NCI-H1092 treated with DMSO at 0.1 percent for 48 hours (cell line): ENCODE measurements around the gene C1RL.
A peak's percentile ranks its signal among the peaks of the same experiment; 100 is the strongest.

Experiments used
- DNase-seq: peaks from one replicate; lab custom pipeline; 2025; lab: John Stamatoyannopoulos, UW

C1RL gene

GRCh38 chr12:7136676-7137075 is 27.7 kb upstream of the C1RL start:
- no peak for DNase-seq

- no peak for DNase-seq
These were observed 27.1 kb upstream of the C1RL start for GRCh38 chr12:7136071-7136470.

GRCh38 chr12:7134396-7135166 is 25.6 kb upstream of the C1RL start:
- no peak for DNase-seq

GRCh38 chr12:7131502-7131866 is 22.5 kb upstream of the C1RL start:
- DNase-seq = no peak

- peak; percentile 30 for DNase-seq
These were observed 21.9 kb upstream of the C1RL start for GRCh38 chr12:7130701-7131501.

GRCh38 chr12:7129872-7130691 is 21.1 kb upstream of the C1RL start, which contains the start of gene CLSTN3:
CLSTN3 (plus strand) TSS chr12:7130371; CDS start chr12:7130649, 278 bp downstream.
- peak; percentile 82 for DNase-seq

GRCh38 chr12:7129287-7129871 is 20.4 kb upstream of the C1RL start:
- DNase-seq = no peak

GRCh38 chr12:7128681-7129286 is 19.8 kb upstream of the C1RL start, which contains the start of gene RBP5:
RBP5 (minus strand) TSS chr12:7128889; CDS start chr12:7128775, 114 bp downstream.
- no peak for DNase-seq

- no peak for DNase-seq
These were observed 19.1 kb upstream of the C1RL start for GRCh38 chr12:7127916-7128626.

GRCh38 chr12:7125632-7126227 is 16.7 kb upstream of the C1RL start:
- DNase-seq = no peak

- no peak for DNase-seq
These were observed 14.9 kb upstream of the C1RL start for GRCh38 chr12:7123806-7124522.

GRCh38 chr12:7122811-7123769 is 14.1 kb upstream of the C1RL start:
- DNase-seq = no peak

- DNase-seq = no peak
These were observed 12.3 kb upstream of the C1RL start for GRCh38 chr12:7121324-7121723.

- no peak for DNase-seq
These were observed 11.2 kb upstream of the C1RL start for GRCh38 chr12:7120166-7120565.

GRCh38 chr12:7118881-7119280 is 9.9 kb upstream of the C1RL start:
- no peak for DNase-seq

GRCh38 chr12:7117670-7118069 is 8.7 kb upstream of the C1RL start:
- DNase-seq = no peak

GRCh38 chr12:7116916-7117315 is 7.9 kb upstream of the C1RL start:
- no peak for DNase-seq

GRCh38 chr12:7116196-7116595 is 7.2 kb upstream of the C1RL start:
- DNase-seq = no peak

GRCh38 chr12:7114851-7115250 is 5.8 kb upstream of the C1RL start:
- no peak for DNase-seq
